A673 (cell line): Measurements from ENCODE around the gene TMEM109.

ENCODE experiments used
- CTCF ChIP-seq: fragments of 300-800, 200-600 bp; sonication (generic); conservative IDR thresholded peaks from 2 replicates; pipeline ENCODE4 v1.5.1; 2017; ENCODE audit warnings: low read depth, mild to moderate bottlenecking, antibody characterized with exemption, low read length, moderate library complexity, mixed read lengths
- EZH2 ChIP-seq: fragments of 200-600 bp; sonication (generic); IDR thresholded peaks from 2 replicates; pipeline ENCODE4 v1.6.1; 2017; ENCODE audit warnings: borderline replicate concordance, low read depth, mild to moderate bottlenecking, mixed read lengths, antibody characterized with exemption, low read length; ENCODE audit not compliant: poor library complexity, severe bottlenecking

GRCh38 chr11:60951904-60952741 is 38.2 kb downstream of the TMEM109 start, which contains the start of gene SLC15A3:
- TF ChIP-seq CTCF (no peak), EZH2 (no peak)
